DND-41 (cell line): Measurements from ENCODE around the gene STEAP4.

Source experiments
- CTCF ChIP-seq: IDR thresholded peaks from 2 replicates; pipeline ENCODE4 v1.5.1; 2012; ENCODE audit warnings: borderline replicate concordance, low read length, moderate library complexity, mild to moderate bottlenecking; ENCODE audit not compliant: poor library complexity, severe bottlenecking; ENCODE audit errors: extremely low read depth
- EZH2 ChIP-seq: IDR thresholded peaks from 3 replicates; pipeline ENCODE4 v1.6.1; 2012; ENCODE audit warnings: borderline replicate concordance, low read depth, mild to moderate bottlenecking, moderate library complexity, low read length, inconsistent platforms; ENCODE audit not compliant: severe bottlenecking

- TF ChIP-seq CTCF, result no peak
- TF ChIP-seq EZH2, result no peak
These were observed 37.6 kb upstream of the STEAP4 start for GRCh38 chr7:88344271-88344670.
